ENCODE measurements around the gene SRGAP3.

DNA sequence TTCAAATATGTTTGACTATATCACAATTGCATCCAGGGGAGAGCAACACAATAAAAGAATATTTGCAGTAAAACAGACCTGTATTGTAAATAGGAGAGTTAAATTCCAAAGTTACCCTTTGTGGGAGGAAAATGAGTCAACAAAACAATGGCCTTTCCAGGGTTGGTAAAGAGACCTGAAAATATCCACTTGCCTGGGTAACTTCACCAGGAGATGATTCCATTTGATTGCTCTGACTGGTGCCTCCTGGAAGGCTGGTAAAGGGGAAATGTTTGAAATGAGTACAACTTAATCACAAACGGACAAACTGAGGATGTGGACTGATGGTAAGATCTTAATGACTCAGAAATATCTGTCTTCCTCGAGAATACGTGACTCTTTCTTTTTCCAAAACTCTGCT, 43.6 kb upstream of the SRGAP3 start:
- TF ChIP-seq, protein P1, sequence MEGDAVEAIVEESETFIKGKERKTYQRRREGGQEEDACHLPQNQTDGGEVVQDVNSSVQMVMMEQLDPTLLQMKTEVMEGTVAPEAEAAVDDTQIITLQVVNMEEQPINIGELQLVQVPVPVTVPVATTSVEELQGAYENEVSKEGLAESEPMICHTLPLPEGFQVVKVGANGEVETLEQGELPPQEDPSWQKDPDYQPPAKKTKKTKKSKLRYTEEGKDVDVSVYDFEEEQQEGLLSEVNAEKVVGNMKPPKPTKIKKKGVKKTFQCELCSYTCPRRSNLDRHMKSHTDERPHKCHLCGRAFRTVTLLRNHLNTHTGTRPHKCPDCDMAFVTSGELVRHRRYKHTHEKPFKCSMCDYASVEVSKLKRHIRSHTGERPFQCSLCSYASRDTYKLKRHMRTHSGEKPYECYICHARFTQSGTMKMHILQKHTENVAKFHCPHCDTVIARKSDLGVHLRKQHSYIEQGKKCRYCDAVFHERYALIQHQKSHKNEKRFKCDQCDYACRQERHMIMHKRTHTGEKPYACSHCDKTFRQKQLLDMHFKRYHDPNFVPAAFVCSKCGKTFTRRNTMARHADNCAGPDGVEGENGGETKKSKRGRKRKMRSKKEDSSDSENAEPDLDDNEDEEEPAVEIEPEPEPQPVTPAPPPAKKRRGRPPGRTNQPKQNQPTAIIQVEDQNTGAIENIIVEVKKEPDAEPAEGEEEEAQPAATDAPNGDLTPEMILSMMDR (conservative IDR thresholded peaks at IDR 0.05; ENCODE audit: low read length), result no peak
- no peak for TF ChIP-seq EZH2phosphoT487 (IDR thresholded peaks at IDR 0.05; ENCODE audit: borderline replicate concordance)

Data from Loucy (cell line).